Cardiac muscle cell (in vitro differentiated cells and primary cell): ENCODE results near the gene IMMP1L. TPM values are rescaled to one million over a fixed set of nuclear protein-coding genes. Genes with fewer than 3 reads are reported as not detected.

Source experiments
- DNase-seq, 2 donors: peaks; one replicate each; pipeline versions ENCODE4 v3.0.0 to v3.0.0-alpha.2; 2010 to 2017; ENCODE audit warnings: low read depth in 1 of 2, low spot score in 1 of 2
- H3K27ac ChIP-seq: fragments of 200-600 bp; sonication (generic); 2 replicates; pipeline ENCODE4 v1.5.1; 2016
- H3K27me3 ChIP-seq: fragments of 200-600 bp; sonication (generic); 2 replicates; pipeline ENCODE4 v1.6.0; 2016; ENCODE audit warnings: control low read depth
- H3K36me3 ChIP-seq: fragments of 200-600 bp; sonication (generic); 2 replicates; pipeline ENCODE4 v1.5.1; 2016; ENCODE audit warnings: control low read depth
- H3K4me1 ChIP-seq: fragments of 200-600 bp; sonication (generic); 2 replicates; pipeline ENCODE4 v1.8.1; 2017; ENCODE audit warnings: low read depth, mild to moderate bottlenecking, mixed run types
- H3K4me3 ChIP-seq: fragments of 200-600 bp; sonication (generic); 2 replicates; pipeline ENCODE4 v1.5.1; 2016; ENCODE audit warnings: mild to moderate bottlenecking
- H3K9me3 ChIP-seq: fragments of 200-600 bp; sonication (generic); 2 replicates; pipeline ENCODE4 v1.5.1; 2017; ENCODE audit warnings: low read depth, mild to moderate bottlenecking, control low read depth
- CTCF ChIP-seq: IDR thresholded peaks from 2 replicates; pipeline ENCODE4 v1.5.1; 2012; ENCODE audit warnings: low read depth, mild to moderate bottlenecking, low read length
- polyA plus RNA-seq: library from polyadenylated mRNA; unstranded; fragments of >200 nt; fragmentation: Nextera tagmentation; extraction: Ambion mirVana; gene quantifications from 2 replicates; pipeline ENCODE4 v1.2.1, GENCODE V29; 2016
- total RNA-seq: library from RNA; depleted of rRNA; stranded (reverse); fragments of >200 nt; gene quantifications from 2 replicates; pipeline ENCODE4 v1.2.3, GENCODE V29; 2016

Gene IMMP1L
- total and polyA plus RNA-seq, 2 experiments from 2014 or later = 35.5 to 140 TPM

- Histone ChIP-seq H3K27ac (no peak overlapping the region), H3K27me3 (no peaks in the 10 kb centered on the region), H3K4me1 (peaks cover 7% of the 10 kb centered on the region), H3K36me3 (no peaks in the 10 kb centered on the region), H3K4me3 (no peak overlapping the region), H3K9me3 (no peaks in the 10 kb centered on the region)
- no peak for DNase-seq
- no peak for TF ChIP-seq CTCF
These were observed 21.9 kb upstream of the IMMP1L start for GRCh38 chr11:31531293-31531692.

- Histone ChIP-seq H3K36me3 (no peaks in the 10 kb centered on the region), H3K4me1 (peaks cover 7% of the 10 kb centered on the region), H3K9me3 (no peaks in the 10 kb centered on the region), H3K27ac (no peak overlapping the region), H3K4me3 (no peak overlapping the region), H3K27me3 (no peaks in the 10 kb centered on the region)
- TF ChIP-seq CTCF = no peak
- no peak for DNase-seq
These were observed 20.3 kb upstream of the IMMP1L start for GRCh38 chr11:31529701-31530100.

- no peaks in the 10 kb centered on the region for H3K27me3 ChIP-seq
These were observed 19.8 kb upstream of the IMMP1L start for GRCh38 chr11:31529189-31529588.

GRCh38 chr11:31521497-31522150 is 12.2 kb upstream of the IMMP1L start:
- Histone ChIP-seq H3K36me3 (no peaks in the 10 kb centered on the region), H3K4me3 (no peak overlapping the region), H3K27ac (no peak overlapping the region), H3K4me1 (no peaks in the 10 kb centered on the region), H3K27me3 (no peaks in the 10 kb centered on the region), H3K9me3 (no peaks in the 10 kb centered on the region)
- no peak for DNase-seq
- TF ChIP-seq CTCF = no peak

More at GRCh38 chr11:31529189-31529588, 19.8 kb upstream of the IMMP1L start:
- Histone ChIP-seq H3K27ac (no peak overlapping the region), H3K9me3 (no peaks in the 10 kb centered on the region), H3K36me3 (no peaks in the 10 kb centered on the region), H3K4me3 (no peak overlapping the region), H3K4me1 (peaks cover 7% of the 10 kb centered on the region)
- DNase-seq = no peak
- no peak for TF ChIP-seq CTCF

GRCh38 chr11:31512117-31512516 is 2.7 kb upstream of the IMMP1L start:
- H3K36me3 ChIP-seq = no peaks in the 10 kb centered on the region
- no peak for DNase-seq
- H3K27me3 ChIP-seq = no peaks in the 10 kb centered on the region
- no peaks in the 10 kb centered on the region for H3K9me3 ChIP-seq
- H3K4me3 ChIP-seq = no peak overlapping the region
- H3K4me1 ChIP-seq = peaks cover 10% of the 10 kb centered on the region
- no peak overlapping the region for H3K27ac ChIP-seq
- TF ChIP-seq CTCF = no peak
